ENCODE results near the gene NUAK1. TPM values are rescaled to one million over a fixed set of nuclear protein-coding genes. Genes with fewer than 3 reads are reported as not detected.

The NUAK1 gene
- total and polyA plus RNA-seq, 7 donors = 7.0 to 102 (median 21.8) TPM

DNA sequence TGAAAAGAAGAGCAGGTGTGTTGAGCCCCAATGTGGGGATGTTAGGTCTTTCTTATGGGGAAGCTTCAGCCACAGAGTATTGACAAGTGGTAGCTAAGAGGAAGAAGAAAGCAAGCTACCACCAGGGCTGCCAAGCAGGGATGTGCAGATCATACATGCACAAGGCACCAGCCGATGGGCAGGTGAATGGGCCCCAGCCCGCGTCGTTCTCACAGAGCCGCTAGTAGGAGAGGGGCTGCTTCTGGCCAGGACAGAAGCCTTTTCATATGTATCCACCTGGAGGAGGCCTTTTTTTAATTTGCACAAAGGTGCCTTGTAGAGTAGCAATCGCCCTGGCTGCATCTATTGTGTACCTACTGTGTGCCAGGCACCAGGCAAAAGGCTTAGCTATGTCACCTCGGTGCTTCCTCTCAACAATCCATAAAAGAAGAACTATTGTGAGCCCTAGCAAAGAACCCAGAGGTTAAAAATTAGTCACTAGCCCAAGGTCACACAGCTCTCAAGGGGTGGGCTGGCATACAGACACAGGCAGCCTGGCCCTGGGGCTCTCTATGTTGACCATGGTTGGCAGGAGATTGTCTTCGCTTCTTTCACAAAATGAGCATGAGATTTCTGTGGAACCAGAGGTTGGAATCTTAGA, 8.2 kb downstream of the NUAK1 start:
- Histone ChIP-seq H3K4me1 (peaks cover 82% of the 10 kb centered on the region), H3K27me3 (ENCODE audit: insufficient read depth in 3 of 3, low read length in 2 of 3) (no peaks in the 10 kb centered on the region), H3K36me3 (ENCODE audit: insufficient read depth in 1 of 2, low read depth in 1 of 2) (no peaks in the 10 kb centered on the region), H3K27ac (no peak overlapping the region), H3K4me3 (no peak overlapping the region), H3K9me3 (no peaks in the 10 kb centered on the region)
- TF ChIP-seq, protein P1, sequence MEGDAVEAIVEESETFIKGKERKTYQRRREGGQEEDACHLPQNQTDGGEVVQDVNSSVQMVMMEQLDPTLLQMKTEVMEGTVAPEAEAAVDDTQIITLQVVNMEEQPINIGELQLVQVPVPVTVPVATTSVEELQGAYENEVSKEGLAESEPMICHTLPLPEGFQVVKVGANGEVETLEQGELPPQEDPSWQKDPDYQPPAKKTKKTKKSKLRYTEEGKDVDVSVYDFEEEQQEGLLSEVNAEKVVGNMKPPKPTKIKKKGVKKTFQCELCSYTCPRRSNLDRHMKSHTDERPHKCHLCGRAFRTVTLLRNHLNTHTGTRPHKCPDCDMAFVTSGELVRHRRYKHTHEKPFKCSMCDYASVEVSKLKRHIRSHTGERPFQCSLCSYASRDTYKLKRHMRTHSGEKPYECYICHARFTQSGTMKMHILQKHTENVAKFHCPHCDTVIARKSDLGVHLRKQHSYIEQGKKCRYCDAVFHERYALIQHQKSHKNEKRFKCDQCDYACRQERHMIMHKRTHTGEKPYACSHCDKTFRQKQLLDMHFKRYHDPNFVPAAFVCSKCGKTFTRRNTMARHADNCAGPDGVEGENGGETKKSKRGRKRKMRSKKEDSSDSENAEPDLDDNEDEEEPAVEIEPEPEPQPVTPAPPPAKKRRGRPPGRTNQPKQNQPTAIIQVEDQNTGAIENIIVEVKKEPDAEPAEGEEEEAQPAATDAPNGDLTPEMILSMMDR (IDR thresholded peaks at IDR 0.05) = no peak
- intact Hi-C loops (cut with DNase I) = loop anchor here (5.0 to 10.0 kb wide), 3 partner anchors 198 to 566 kb away; no protein-coding TSS in a partner anchor
- DNase-seq (no peak), ATAC-seq (no peak)
- 94 to 98% (median 98%) methylated on average over 8 of the region's 8 CpGs for WGBS, 3 donors

DNA sequence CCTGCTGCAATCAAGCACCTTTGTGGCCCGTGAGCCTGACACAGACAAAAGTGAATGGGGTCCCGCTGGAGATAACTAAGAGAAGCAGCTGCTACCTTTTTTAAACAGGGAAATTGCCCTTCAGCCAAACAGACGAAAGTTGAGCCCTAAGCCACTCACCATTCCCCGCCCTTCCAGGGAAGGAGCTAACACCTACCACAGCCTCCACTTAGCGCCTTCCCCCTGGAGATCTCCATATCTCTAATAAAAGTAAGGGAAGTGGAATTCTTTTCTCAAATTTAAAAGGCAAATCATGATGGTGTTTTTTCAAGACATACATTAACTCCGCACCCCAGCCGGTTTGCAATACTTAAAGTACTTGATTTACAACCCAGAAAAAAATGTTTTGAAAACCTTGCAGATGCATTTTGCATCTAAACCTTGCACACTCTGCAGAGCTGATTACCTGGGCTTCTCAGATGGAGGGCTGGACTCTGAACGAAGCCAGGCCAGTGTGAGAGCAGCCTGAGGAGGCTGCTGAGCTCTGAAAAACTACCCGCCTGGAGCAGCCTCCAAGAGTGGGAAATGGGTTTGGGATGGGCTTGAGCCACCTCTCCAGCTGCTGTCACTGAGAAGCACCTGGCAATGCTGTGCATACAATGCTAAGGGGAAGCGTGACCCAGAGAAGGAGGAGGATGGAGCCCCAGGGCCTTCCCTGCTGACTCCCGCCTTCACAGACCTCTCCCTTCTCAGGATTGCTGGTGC, 10.0 kb downstream of the NUAK1 start:
- WGBS, 3 donors = 76 to 86% (median 85%) methylated on average over 11 of the region's 11 CpGs
- Histone ChIP-seq H3K36me3 (ENCODE audit: insufficient read depth in 1 of 2, low read depth in 1 of 2) (no peaks in the 10 kb centered on the region), H3K4me1 (peaks cover 81% of the 10 kb centered on the region), H3K4me3 (no peak overlapping the region), H3K27me3 (ENCODE audit: insufficient read depth in 3 of 3, low read length in 2 of 3) (no peaks in the 10 kb centered on the region), H3K27ac (peak overlapping the region; percentile 24), H3K9me3 (no peaks in the 10 kb centered on the region)
- DNase-seq = no peak
- ATAC-seq = no peak
- intact Hi-C loops (cut with DNase I) = loop anchor here (5.0 to 10.0 kb wide), 3 partner anchors 36 to 204 kb away; no protein-coding TSS in a partner anchor
- TF ChIP-seq, protein P1 (IDR thresholded peaks at IDR 0.05) = no peak

DNA sequence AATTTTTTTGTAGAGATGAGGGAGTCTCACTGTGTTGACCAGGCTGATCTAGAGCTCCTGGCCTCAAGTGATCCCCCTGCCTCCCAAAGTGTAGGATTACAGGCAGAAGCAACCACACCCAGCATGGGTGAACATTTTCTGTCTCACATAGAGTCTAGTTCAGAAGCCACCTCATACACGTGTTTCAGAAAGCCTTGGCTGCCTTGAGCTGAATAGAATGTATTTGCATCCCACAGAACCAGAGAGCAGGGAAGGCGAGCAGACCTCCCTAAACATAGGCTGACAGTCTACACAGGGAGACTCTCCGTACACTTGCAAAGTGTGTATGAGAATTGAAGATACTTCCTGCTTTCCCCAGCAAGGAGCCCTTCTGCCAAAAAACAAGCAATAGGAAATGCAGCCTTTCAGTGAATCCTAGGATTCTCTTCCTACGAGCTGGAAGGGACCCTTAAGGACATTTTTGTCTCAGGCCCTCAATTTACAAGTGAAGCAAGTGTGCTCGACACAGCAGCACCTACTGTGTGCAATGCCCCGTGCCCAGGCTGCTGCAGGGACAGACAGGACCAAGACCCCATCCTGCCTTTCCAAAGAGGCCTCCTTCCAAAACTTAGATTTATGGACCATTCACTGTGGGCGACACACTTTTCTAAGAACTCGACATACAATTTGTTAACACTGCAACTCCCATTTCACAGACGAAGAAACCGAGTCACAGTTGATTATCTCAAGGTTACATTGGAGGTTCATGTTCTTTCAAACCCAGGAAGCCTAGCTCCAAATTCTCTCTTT, 11.2 kb downstream of the NUAK1 start:
- TF ChIP-seq, protein P1 (IDR thresholded peaks at IDR 0.05) = no peak
- no peak for ATAC-seq
- Histone ChIP-seq H3K27ac (peak overlapping the region; percentile 75), H3K36me3 (ENCODE audit: insufficient read depth in 1 of 2, low read depth in 1 of 2) (no peaks in the 10 kb centered on the region), H3K4me1 (peaks cover 79% of the 10 kb centered on the region), H3K4me3 (no peak overlapping the region), H3K9me3 (no peaks in the 10 kb centered on the region), H3K27me3 (ENCODE audit: insufficient read depth in 3 of 3, low read length in 2 of 3) (no peaks in the 10 kb centered on the region)
- WGBS, 3 donors = 79 to 82% (median 80%) methylated on average over 10 of the region's 10 CpGs
- intact Hi-C loops (cut with DNase I) = loop anchor here (5.0 to 10.0 kb wide), 3 partner anchors 35 to 203 kb away; no protein-coding TSS in a partner anchor
- DNase-seq = no peak

DNA sequence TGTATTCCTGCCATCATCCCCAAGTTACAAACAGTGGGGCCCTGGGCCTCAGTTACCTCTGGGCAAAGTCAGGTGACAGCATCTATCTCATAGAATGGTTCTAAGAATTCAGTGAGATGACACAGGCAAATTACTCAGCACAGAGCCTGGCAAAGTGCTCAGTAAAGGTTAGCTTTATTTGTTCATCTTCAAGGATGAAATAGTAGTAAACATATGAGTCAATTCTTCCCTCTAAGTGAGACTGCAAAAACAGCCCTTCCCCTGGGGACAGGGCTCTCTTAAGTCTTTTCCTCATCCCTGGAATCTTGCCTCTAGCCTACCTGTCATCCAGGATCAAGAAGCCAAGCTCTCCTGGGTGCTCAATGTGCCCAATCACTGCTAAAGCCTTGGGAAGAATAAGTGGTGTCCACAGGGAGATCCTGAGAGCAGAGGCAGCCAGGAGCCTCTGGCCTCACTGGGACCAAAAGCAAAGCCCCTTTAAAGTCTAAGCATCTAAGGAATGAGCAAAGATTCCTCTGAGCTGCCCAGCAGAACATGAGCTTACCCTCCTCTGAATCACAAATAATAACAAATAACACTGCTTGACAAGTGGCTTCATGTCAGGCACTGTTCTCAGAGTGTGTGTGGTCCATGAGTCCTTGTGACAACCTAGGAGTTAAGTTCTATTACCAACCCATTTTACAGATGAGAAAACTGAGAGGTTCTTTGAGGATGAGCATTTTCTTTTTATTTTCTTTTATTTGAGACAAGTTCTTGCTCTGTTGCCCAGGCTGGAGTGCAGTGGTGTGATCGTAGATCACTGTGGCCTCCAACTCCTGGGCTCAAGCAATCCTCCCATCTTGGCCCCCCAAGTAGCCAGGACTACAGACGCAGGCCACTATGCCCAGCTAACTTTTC, 12.1 kb downstream of the NUAK1 start:
- WGBS, 3 donors = 94 to 97% (median 94%) methylated on average over 2 of the region's 2 CpGs
- peak; percentile 40 to 64 (median 58) for ATAC-seq
- Histone ChIP-seq H3K27me3 (ENCODE audit: insufficient read depth in 3 of 3, low read length in 2 of 3) (no peaks in the 10 kb centered on the region), H3K36me3 (ENCODE audit: insufficient read depth in 1 of 2, low read depth in 1 of 2) (no peaks in the 10 kb centered on the region), H3K27ac (peak overlapping the region; percentile 75), H3K4me3 (no peak overlapping the region), H3K4me1 (peaks cover 80% of the 10 kb centered on the region), H3K9me3 (no peaks in the 10 kb centered on the region)
- intact Hi-C loops (cut with DNase I) = loop anchor here (5.0 to 10.0 kb wide), 3 partner anchors 34 to 202 kb away; no protein-coding TSS in a partner anchor
- TF ChIP-seq, protein P1 (IDR thresholded peaks at IDR 0.05) = no peak
- no peak for DNase-seq
